Suprapubic skin (tissue), 3 donors: ENCODE measurements around the gene RAD23B.

Experiments
- POLR2A ChIP-seq, 2 donors: fragments of 450-650 bp; IDR thresholded peaks; one replicate each; pipeline ENCODE4 v1.6.1; 2017; ENCODE audit warnings: antibody characterized with exemption in 2 of 2, mild to moderate bottlenecking in 2 of 2, moderate library complexity in 2 of 2
- TF ChIP-seq, protein P1 (sequence below), 2 donors: fragments of 200-600 bp in 1 of 2; fragments of 450-650 bp in 1 of 2; sonication (generic) in 1 of 2; IDR thresholded peaks; one replicate each; pipeline ENCODE4 v1.5.1; 2016 to 2019; ENCODE audit warnings: antibody characterized with exemption in 2 of 2, mild to moderate bottlenecking in 1 of 2, moderate library complexity in 1 of 2

DNA sequence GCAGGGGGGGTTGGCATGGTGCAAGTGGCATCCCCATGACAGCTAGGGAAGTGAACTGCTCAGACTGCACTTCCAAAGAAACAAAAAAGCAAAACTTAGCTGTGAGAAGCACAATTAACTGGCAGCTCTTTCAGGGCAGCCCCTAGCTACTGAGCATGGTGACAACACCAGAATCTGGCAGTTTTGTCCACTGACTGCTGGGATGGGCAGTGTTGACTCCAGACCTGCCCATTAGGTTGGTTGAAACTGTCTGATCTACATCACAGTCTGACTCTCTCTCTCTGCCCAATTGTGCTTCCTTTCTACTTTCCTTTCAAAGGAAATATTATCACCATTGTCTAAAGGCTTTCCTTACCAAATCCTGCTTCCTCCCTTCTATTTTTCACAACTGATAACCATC is 12.5 kb upstream of the RAD23B start:
- TF ChIP-seq, protein P1, sequence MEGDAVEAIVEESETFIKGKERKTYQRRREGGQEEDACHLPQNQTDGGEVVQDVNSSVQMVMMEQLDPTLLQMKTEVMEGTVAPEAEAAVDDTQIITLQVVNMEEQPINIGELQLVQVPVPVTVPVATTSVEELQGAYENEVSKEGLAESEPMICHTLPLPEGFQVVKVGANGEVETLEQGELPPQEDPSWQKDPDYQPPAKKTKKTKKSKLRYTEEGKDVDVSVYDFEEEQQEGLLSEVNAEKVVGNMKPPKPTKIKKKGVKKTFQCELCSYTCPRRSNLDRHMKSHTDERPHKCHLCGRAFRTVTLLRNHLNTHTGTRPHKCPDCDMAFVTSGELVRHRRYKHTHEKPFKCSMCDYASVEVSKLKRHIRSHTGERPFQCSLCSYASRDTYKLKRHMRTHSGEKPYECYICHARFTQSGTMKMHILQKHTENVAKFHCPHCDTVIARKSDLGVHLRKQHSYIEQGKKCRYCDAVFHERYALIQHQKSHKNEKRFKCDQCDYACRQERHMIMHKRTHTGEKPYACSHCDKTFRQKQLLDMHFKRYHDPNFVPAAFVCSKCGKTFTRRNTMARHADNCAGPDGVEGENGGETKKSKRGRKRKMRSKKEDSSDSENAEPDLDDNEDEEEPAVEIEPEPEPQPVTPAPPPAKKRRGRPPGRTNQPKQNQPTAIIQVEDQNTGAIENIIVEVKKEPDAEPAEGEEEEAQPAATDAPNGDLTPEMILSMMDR (IDR thresholded peaks at IDR 0.05) = no peak
- no peak for TF ChIP-seq POLR2A (IDR thresholded peaks at IDR 0.05)
